H9 (cell line): ENCODE measurements around the gene KIAA0513. TPM values are rescaled to one million over a fixed set of nuclear protein-coding genes. Genes with fewer than 3 reads are reported as not detected.

Source experiments
- DNase-seq: peaks from one replicate; pipeline ENCODE4 v3.0.0-alpha.2; 2017
- H2AFZ ChIP-seq: one replicate; pipeline ENCODE4 v1.6.1; 2013; ENCODE audit warnings: mild to moderate bottlenecking, low read length, control low read depth, moderate library complexity
- H2AK5ac ChIP-seq: 2 replicates; pipeline ENCODE4 v1.6.1; 2013; ENCODE audit warnings: low read length, control low read depth, mixed read lengths; ENCODE audit not compliant: insufficient read length
- H2BK120ac ChIP-seq: one replicate; pipeline ENCODE4 v1.6.1; 2013; ENCODE audit warnings: low read depth, mild to moderate bottlenecking, low read length, control low read depth, inconsistent platforms; ENCODE audit not compliant: poor library complexity, severe bottlenecking
- H2BK12ac ChIP-seq: 2 replicates; pipeline ENCODE4 v1.6.1; 2013; ENCODE audit warnings: low read length, control low read depth, mixed read lengths, low read depth; ENCODE audit not compliant: insufficient read length
- H2BK15ac ChIP-seq: 2 replicates; pipeline ENCODE4 v1.6.1; 2013; ENCODE audit warnings: low read depth, low read length, control low read depth
- H2BK20ac ChIP-seq: one replicate; pipeline ENCODE4 v1.6.1; 2013; ENCODE audit warnings: low read depth, mild to moderate bottlenecking, low read length, control low read depth, inconsistent platforms; ENCODE audit not compliant: poor library complexity, severe bottlenecking
- H2BK5ac ChIP-seq: 2 replicates; pipeline ENCODE4 v1.6.1; 2013; ENCODE audit warnings: low read length, control low read depth, mixed read lengths; ENCODE audit not compliant: insufficient read length
- H3K14ac ChIP-seq: 2 replicates; pipeline ENCODE4 v1.6.1; 2013; ENCODE audit warnings: low read length, control low read depth; ENCODE audit not compliant: insufficient read depth
- H3K18ac ChIP-seq: 2 replicates; pipeline ENCODE4 v1.6.1; 2013; ENCODE audit warnings: low read depth, mild to moderate bottlenecking, mixed read lengths, low read length, control low read depth; ENCODE audit not compliant: insufficient read length
- H3K23ac ChIP-seq: 2 replicates; pipeline ENCODE4 v1.6.1; 2013; ENCODE audit warnings: low read length, control low read depth, mixed read lengths, low read depth; ENCODE audit not compliant: insufficient read length
- H3K23me2 ChIP-seq: 2 replicates; pipeline ENCODE4 v1.6.1; 2013; ENCODE audit warnings: low read depth, mild to moderate bottlenecking, mixed read lengths, low read length, control low read depth; ENCODE audit not compliant: insufficient read length, poor library complexity, severe bottlenecking
- H3K27ac ChIP-seq: 2 replicates; pipeline ENCODE4 v1.5.1; 2013; ENCODE audit warnings: low read length, control low read depth, mixed read lengths, low read depth; ENCODE audit not compliant: insufficient read length
- H3K27me3 ChIP-seq: 2 replicates; pipeline ENCODE4 v1.6.1; 2013; ENCODE audit warnings: low read length, control low read depth, inconsistent platforms; ENCODE audit not compliant: insufficient read depth
- H3K4ac ChIP-seq: 2 replicates; pipeline ENCODE4 v1.6.1; 2013; ENCODE audit warnings: low read depth, mild to moderate bottlenecking, control low read depth, inconsistent platforms, low read length, moderate library complexity
- H3K4me1 ChIP-seq: 2 replicates; pipeline ENCODE4 v1.6.1; 2013; ENCODE audit warnings: low read length, control low read depth, inconsistent platforms; ENCODE audit not compliant: insufficient read depth
- H3K4me2 ChIP-seq: 2 replicates; pipeline ENCODE4 v1.6.1; 2013; ENCODE audit warnings: low read length, control low read depth, mixed read lengths; ENCODE audit not compliant: insufficient read length, insufficient read depth
- H3K56ac ChIP-seq: 2 replicates; pipeline ENCODE4 v1.6.1; 2013; ENCODE audit warnings: low read depth, mild to moderate bottlenecking, mixed read lengths, low read length, control low read depth; ENCODE audit not compliant: insufficient read length
- H3K79me1 ChIP-seq: 2 replicates; pipeline ENCODE4 v1.6.1; 2013; ENCODE audit warnings: low read depth, mild to moderate bottlenecking, moderate library complexity, low read length, control low read depth, inconsistent platforms; ENCODE audit not compliant: insufficient read depth, poor library complexity, severe bottlenecking
- H3K79me2 ChIP-seq: 2 replicates; pipeline ENCODE4 v1.6.1; 2013; ENCODE audit warnings: low read length, control low read depth, inconsistent platforms; ENCODE audit not compliant: insufficient read depth
- H3K9ac ChIP-seq: 2 replicates; pipeline ENCODE4 v1.6.1; 2013; ENCODE audit warnings: low read length, control low read depth, mixed read lengths; ENCODE audit not compliant: insufficient read length; ENCODE audit errors: extremely low read depth
- H3K9me3 ChIP-seq: one replicate; pipeline ENCODE4 v1.6.1; 2013; ENCODE audit warnings: low read depth, low read length, inconsistent platforms; ENCODE audit not compliant: control insufficient read depth
- H3T11ph ChIP-seq: one replicate; pipeline ENCODE4 v1.6.1; 2013; ENCODE audit warnings: mild to moderate bottlenecking, low read length, control low read depth, inconsistent platforms
- H4K20me1 ChIP-seq: one replicate; pipeline ENCODE4 v1.6.1; 2013; ENCODE audit not compliant: control insufficient read depth, insufficient read length, insufficient read depth
- H4K5ac ChIP-seq: 2 replicates; pipeline ENCODE4 v1.6.1; 2013; ENCODE audit warnings: low read depth, mild to moderate bottlenecking, mixed read lengths, low read length, control low read depth; ENCODE audit not compliant: insufficient read length
- H4K8ac ChIP-seq: replicated peaks from 2 replicates; pipeline ENCODE4 v1.6.1; 2013; ENCODE audit warnings: low read length, control low read depth, mixed read lengths, low read depth; ENCODE audit not compliant: insufficient read length
- H4K91ac ChIP-seq: 2 replicates; pipeline ENCODE4 v1.6.1; 2013; ENCODE audit warnings: low read depth, mild to moderate bottlenecking, moderate library complexity, mixed read lengths, low read length, control low read depth; ENCODE audit not compliant: insufficient read length
- H3K27ac Mint-ChIP-seq, 3 experiments: 2 replicates in 2 of 3; 3 replicates in 1 of 3; pipeline ENCODE4 v1.8.0; 2020 to 2021; ENCODE audit warnings: mixed read lengths in 3 of 3, mild to moderate bottlenecking in 1 of 3, moderate library complexity in 1 of 3
- H3K27me3 Mint-ChIP-seq: 2 replicates; pipeline ENCODE4 v1.8.0; 2021; ENCODE audit warnings: low read depth, mild to moderate bottlenecking, moderate library complexity, mixed read lengths
- H3K36me3 Mint-ChIP-seq, 3 experiments: 2 replicates in 2 of 3; 3 replicates in 1 of 3; pipeline ENCODE4 v1.8.0; 2020 to 2021; ENCODE audit warnings: low read depth in 3 of 3, mixed read lengths in 3 of 3; ENCODE audit not compliant: insufficient read depth in 1 of 3
- H3K4me1 Mint-ChIP-seq, 2 experiments: 2 replicates each; pipeline ENCODE4 v1.8.0; 2020; ENCODE audit warnings: mixed read lengths in 2 of 2
- H3K4me3 Mint-ChIP-seq, 2 experiments: 2 replicates in 1 of 2; 3 replicates in 1 of 2; pipeline ENCODE4 v1.8.0; 2020 to 2021; ENCODE audit warnings: mild to moderate bottlenecking in 2 of 2, mixed read lengths in 2 of 2, moderate library complexity in 1 of 2
- H3K9me3 Mint-ChIP-seq, 2 experiments: 2 replicates in 1 of 2; 3 replicates in 1 of 2; pipeline ENCODE4 v1.8.0; 2020; ENCODE audit warnings: mild to moderate bottlenecking in 2 of 2, mixed read lengths in 2 of 2, moderate library complexity in 1 of 2
- CTCF ChIP-seq: fragments of 200-600 bp; sonication (generic); conservative IDR thresholded peaks from 3 replicates; pipeline ENCODE4 v1.8.0; 2021; ENCODE audit warnings: antibody characterized with exemption, mild to moderate bottlenecking
- WGBS: extraction: QIAGEN DNeasy Blood & Tissue Kit; methylation state at CpG from one replicate; pipeline ENCODE4 v1.1.7; 2013; ENCODE audit warnings: missing lambda C conversion rate, low lambda C conversion rate, mixed read lengths; ENCODE audit not compliant: insufficient read length; ENCODE audit errors: extremely low coverage; 5-methylcytosine and 5-hydroxymethylcytosine counted together
- total RNA-seq: library from RNA; stranded (reverse); gene quantifications from 2 replicates; pipeline ENCODE4 v1.2.1, GENCODE V29; 2021

KIAA0513 gene
- total RNA-seq, 1 experiment from 2014 or later: 4.7 TPM

DNA sequence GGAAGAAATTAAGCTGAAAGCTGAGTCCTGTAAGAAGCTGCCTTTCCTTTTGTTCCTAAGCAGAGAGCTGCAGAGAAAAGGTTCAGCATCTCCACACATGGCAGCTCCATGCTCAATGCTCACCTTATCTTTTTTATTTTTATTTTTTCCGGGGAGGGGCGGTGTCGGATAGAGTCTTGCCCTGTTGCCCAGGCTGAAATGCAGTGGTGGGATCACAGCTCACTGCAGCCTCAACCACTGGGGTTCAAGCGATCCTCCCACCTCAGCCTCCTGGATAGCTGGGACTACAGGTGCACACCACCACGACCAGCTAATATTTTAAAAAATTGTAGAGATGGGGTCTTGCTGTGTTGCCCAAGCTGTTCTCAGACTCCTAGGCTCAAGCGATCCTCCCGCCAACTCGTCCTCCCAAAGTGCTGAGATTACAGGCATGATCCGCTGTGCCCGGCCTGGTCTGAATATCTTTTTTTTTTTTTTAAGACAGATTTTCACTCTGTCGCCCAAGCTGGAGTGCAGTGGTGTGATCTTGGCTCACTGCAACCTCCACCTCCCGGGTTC is 112.9 kb downstream of the KIAA0513 start:
- H3K23me2 ChIP-seq: no peaks in the 10 kb centered on the region
- H4K20me1 ChIP-seq: no peaks in the 10 kb centered on the region
- H3K9ac ChIP-seq: no peak overlapping the region
- Mint-ChIP-seq H3K27ac (no peak overlapping the region; a peak in 1 of 7 replicates), H3K9me3 (peaks cover 0 to 3% of the 10 kb centered on the region in 2 experiments; a peak in 2 of 5 replicates), H3K27me3 (peaks cover 22% of the 10 kb centered on the region), H3K4me3 (no peak overlapping the region), H3K36me3 (no peaks in the 10 kb centered on the region), H3K4me1 (peaks cover 8 to 21% of the 10 kb centered on the region in 2 experiments)
- H4K5ac ChIP-seq: no peak overlapping the region
- H2BK5ac ChIP-seq: no peak overlapping the region
- DNase-seq: no peak
- H3K27me3 ChIP-seq: no peaks in the 10 kb centered on the region
- H3K14ac ChIP-seq: no peak overlapping the region
- no peaks in the 10 kb centered on the region for H3K79me1 ChIP-seq
- no peak overlapping the region for H2BK20ac ChIP-seq
- H4K91ac ChIP-seq: no peak overlapping the region
- H2BK120ac ChIP-seq: no peak overlapping the region
- H2BK12ac ChIP-seq: no peak overlapping the region
- H2AK5ac ChIP-seq: no peak overlapping the region
- no peak overlapping the region for H3K23ac ChIP-seq
- no peak overlapping the region for H2BK15ac ChIP-seq
- H3K9me3 ChIP-seq: no peaks in the 10 kb centered on the region
- H2AFZ ChIP-seq: no peak overlapping the region
- no peak for TF ChIP-seq CTCF
- H3K18ac ChIP-seq: no peak overlapping the region
- no CpG with 5 or more reads among the region's 12 CpGs for WGBS
- no peak overlapping the region for H4K8ac ChIP-seq
- H3K79me2 ChIP-seq: no peaks in the 10 kb centered on the region
- no peak overlapping the region for H3K27ac ChIP-seq
- H3K4me2 ChIP-seq: no peak overlapping the region
- no peaks in the 10 kb centered on the region for H3K4me1 ChIP-seq
- no peak overlapping the region for H3K56ac ChIP-seq
- no peak overlapping the region for H3T11ph ChIP-seq
- no peak overlapping the region for H3K4ac ChIP-seq
